ENCODE data around the gene ZNF860.
A peak's percentile ranks its signal among the peaks of the same experiment; 100 is the strongest.
"Not testable (repeated sequence)": the region's sequence is repeated elsewhere in the genome, so short reads cannot be mapped to it uniquely, and the experiment has no call there.

ZNF860 gene

DNA sequence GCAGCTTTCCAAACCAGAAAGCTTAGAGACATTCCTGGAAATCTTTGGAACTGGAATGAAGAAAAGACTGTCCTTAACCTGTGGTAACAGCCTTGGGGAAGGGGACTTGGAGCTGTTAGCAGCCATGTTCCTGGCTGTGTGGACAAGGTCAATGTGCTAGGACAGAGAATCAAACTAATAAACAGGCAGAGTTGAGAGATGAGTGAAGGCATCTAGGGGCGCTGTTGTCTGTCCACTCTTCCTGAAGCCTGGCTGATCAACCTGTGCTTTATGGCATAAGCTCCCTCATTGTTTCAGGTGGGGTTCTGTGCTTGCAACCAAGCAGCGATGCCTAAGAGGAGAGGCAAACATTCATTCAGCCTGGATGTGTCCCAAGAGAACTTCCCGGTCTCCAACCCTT lies 19.3 kb downstream of the ZNF860 start:
- DNase-seq, result no peak

GRCh38 chr3:32002561-32003368 lies 21.2 kb downstream of the ZNF860 start:
- DNase-seq, result no peak

DNA sequence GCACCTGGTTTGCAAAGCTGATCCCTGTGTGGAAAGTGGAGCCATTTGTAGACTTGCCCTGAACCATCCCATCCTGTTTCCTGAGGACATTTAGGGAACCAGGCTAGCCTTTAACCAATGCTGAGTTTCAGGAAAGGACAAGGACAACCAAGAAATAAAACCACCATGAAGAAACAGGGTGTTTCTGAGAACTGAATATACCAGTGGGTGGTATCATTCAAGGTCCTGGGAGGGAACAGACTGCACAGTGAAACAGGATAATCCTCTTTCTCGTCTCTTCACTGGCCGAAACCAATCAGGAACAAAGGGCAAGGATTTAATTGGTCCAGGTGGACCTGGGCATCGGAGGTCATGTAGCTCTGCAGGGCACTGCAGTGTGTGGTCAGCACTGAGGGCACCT lies 21.8 kb downstream of the ZNF860 start:
- DNase-seq, result no peak

GRCh38 chr3:32004113-32004765 lies 22.7 kb downstream of the ZNF860 start:
- peak; percentile 30 for DNase-seq

- no peak for DNase-seq
Measured at GRCh38 chr3:32009101-32009500, 27.6 kb downstream of the ZNF860 start.

- no peak for DNase-seq
Measured at GRCh38 chr3:32009957-32010356, 28.4 kb downstream of the ZNF860 start.

DNA sequence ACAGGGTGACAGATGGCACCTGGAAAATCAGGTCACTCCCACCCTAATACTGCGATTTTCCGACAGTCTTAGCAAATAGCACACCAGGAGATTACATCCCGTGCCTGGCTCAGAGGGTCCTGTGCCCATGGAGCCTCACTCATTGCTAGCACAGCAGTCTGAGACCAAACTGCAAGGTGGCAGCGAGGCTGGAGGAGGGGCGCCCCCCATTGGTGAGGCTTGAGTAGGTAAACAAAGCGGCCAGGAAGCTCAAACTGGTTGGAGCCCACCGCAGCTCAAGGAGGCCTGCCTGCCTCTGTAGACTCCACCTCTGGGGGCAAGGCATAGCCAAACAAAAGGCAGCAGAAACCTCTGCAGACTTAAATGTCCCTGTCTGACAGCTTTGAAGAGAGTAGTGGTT lies 29.1 kb downstream of the ZNF860 start:
- peak; percentile 5 for DNase-seq

- not testable (repeated sequence) for DNase-seq
Measured at GRCh38 chr3:32015638-32016037, 34.1 kb downstream of the ZNF860 start.

DNA sequence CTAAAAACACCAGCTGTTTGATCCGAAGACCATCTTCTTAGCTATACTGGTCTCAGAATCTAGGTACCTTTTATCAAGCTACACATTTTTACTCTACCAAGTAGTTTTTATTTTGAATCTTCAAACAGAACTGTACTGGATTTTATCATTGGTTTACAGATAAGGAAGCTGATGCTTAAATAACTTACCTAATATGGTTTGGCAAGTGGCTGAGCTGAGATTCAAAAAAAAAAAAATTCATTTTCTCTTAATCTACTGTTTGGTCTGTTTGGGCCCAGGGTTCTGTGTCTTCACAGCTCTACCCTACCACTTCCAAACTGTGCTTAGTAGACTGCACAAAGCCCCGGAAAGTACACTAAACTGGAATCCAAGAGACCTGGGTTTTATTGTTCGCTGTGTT lies 35.7 kb downstream of the ZNF860 start:
- no peak for DNase-seq

DNA sequence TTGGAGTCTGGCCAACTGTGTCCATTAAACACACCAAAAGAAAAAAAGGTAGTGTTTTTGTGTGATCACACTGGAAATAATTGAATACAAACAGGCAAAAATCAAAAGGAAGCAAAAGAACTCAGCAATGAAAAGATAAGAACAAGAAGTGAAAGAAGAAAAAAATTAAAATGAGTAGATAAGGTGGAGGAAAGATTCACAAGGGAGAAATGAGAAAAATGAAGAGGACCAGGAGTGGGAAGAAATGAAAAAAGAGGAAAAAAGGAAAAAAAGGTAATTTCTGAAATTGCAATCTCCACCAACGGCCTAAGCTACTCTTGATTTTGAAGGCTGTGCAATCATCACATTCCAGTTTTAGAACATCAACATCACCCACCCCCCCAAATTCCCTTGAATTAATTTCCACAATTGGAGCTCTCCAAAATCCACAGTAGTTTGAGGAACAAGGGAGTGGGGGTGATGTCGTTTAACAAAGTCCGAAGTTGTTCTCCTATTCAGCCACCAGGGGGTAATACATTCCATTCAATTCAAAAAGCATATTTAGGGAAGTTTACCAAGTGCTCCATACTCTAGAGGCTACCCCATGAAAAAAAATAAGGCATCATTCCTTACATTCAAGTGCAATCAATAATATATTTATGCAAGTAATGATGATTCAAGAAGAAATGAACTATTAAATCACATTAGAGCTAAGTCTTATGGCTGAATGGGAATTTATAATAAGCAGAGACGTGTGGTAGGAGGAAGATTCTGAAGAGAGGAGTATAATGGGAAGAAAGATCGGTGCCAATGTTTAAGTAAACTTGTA lies 37.4 kb downstream of the ZNF860 start:
- peak; percentile 56 for DNase-seq

DNA sequence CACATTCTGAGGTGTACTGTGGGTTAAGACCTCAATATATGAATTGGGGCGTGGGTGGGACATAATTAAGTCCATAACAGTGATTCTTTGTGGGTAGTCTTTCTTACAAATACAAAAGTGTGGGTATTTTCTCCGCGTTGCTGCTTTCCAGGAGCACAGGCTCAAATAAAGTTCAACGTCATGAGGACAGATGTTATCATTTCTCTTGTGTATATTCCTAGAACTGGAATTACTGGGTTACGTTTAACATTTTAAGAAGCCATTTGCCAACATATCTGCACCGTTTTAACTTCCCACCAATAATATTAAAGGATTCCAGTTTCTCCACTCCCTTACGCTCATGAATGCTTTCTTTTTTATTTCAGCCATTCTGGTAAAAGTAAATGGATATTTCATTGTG lies 39.6 kb downstream of the ZNF860 start:
- DNase-seq, result no peak

DNA sequence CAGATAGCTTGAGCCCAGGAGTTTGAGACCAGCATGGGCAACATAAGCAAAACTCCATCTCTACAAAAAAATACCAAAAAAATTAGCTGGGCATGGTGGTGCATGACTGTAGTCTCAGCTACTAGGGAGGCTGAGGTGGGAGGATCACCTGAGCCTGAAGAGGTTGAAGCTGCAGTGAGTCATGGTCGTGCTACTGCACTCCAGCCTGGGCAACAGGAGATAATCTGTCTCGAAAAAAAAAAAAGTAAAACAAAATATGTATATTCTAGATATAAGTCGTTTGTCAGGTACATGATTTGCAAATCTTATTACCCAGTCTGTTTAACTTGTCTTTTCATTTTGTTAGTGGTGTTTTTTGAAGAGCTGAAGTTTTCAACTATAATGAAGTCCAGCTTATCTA lies 40.2 kb downstream of the ZNF860 start:
- no peak for DNase-seq

- DNase-seq, result no peak
Measured at GRCh38 chr3:32022947-32023346, 41.4 kb downstream of the ZNF860 start.

- no peak for DNase-seq
Measured at GRCh38 chr3:32026593-32026992, 45.0 kb downstream of the ZNF860 start.

DNA sequence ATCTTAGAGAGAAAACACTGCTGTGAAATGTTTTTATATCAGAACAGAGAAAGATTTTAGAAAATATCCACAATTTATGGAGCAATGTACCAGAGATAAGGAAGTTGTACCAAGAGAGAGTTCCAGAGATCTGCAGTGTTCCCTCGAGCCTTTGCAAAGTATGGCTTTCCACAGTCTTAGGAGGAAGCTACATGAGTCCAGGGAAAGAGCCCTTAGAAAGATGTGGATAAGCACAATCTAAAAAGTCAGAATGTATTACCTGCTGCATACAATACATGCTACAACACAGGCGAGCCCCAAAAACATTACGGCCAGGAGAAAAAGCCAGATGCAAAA lies 56.4 kb downstream of the ZNF860 start:
- no peak for DNase-seq

GRCh38 chr3:32041316-32041715 lies 59.8 kb downstream of the ZNF860 start:
- no peak for DNase-seq

Measured in NCI-H82 (cell line).